ENCODE measurements around the gene PHF20.

The PHF20 gene

DNA sequence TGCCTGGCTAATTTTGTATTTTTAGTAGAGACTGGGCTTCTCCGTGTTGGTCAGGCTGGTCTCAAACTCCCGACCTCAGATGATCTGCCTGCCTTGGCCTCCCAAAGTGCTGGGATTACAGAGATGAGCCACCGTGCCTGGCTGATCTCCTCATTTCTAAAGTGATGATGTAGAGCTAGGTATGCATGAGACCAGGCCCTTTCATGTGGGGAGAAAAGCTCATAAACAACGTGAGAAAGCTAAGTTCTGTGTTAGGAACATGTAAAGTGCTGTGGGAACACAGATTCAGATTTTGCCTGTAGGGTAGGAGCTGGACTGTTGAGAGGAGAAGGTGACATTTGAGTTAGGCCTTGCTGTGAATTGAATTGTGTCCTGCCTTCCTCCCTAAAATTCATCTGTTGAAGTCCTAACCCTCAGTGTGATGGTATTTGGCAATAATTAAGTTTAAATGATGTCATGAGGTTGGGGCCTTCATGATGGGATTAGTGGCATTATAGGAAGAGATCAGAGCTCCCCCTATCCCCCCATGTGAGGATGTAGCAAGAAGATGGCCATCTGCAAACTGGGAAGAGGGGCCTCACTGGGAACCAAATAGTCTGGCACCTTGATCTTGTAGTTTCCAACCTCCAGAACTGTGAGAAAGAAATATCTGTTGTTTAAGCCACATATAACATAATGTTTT lies 133.3 kb downstream of the PHF20 start:
- H3K27me3 ChIP-seq (ENCODE audit: control insufficient read depth, insufficient read depth, low read length): no peaks in the 10 kb centered on the region

DNA sequence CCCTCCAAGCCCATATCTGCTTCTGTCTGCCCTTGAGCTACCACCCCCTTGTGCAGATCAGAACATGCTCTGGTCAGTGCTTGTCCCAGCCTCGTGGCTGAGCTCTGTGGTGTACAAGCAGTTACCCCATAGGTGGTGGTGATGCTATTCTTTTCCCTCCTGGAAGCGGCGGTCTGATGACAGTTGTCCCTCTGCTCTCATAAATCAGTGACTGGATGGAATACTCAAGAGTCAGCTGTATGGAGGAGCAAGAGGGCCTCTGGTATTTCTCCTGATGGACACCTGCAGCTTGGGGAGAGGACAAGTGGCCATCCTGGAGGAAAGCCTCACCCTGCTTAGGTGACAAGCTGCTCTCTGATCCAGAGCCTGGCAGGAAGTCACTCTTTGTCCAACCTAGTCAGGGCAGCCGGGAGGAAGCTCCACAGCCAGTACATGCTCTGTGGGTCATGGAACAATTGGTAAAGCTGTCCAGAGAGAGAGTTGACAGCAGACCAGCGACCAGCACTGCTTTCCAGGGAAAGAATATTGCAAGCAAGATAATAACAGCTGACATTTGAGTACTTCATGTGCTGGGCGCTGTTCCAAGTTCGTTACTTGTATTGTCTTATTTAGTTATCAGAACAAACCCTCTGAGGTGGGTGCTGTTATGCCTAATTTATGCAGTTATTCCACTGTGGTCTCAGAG lies 135.3 kb downstream of the PHF20 start:
- Histone ChIP-seq H3K79me2 (peaks cover 14% of the 10 kb centered on the region), H3K9me3 (ENCODE audit: control insufficient read depth, low read length) (no peaks in the 10 kb centered on the region), H3K4me3 (ENCODE audit: low read depth, low read length) (no peak overlapping the region), H3K36me3 (ENCODE audit: control insufficient read depth, insufficient read depth, low read length) (no peaks in the 10 kb centered on the region), H3K4me2 (ENCODE audit: low read length) (no peak overlapping the region), H3K4me1 (no peaks in the 10 kb centered on the region), H3K9ac (no peak overlapping the region), H2AFZ (no peak overlapping the region), H3K27ac (no peak overlapping the region), H3K27me3 (ENCODE audit: control insufficient read depth, insufficient read depth, low read length) (no peaks in the 10 kb centered on the region)
- TF ChIP-seq, protein P1, sequence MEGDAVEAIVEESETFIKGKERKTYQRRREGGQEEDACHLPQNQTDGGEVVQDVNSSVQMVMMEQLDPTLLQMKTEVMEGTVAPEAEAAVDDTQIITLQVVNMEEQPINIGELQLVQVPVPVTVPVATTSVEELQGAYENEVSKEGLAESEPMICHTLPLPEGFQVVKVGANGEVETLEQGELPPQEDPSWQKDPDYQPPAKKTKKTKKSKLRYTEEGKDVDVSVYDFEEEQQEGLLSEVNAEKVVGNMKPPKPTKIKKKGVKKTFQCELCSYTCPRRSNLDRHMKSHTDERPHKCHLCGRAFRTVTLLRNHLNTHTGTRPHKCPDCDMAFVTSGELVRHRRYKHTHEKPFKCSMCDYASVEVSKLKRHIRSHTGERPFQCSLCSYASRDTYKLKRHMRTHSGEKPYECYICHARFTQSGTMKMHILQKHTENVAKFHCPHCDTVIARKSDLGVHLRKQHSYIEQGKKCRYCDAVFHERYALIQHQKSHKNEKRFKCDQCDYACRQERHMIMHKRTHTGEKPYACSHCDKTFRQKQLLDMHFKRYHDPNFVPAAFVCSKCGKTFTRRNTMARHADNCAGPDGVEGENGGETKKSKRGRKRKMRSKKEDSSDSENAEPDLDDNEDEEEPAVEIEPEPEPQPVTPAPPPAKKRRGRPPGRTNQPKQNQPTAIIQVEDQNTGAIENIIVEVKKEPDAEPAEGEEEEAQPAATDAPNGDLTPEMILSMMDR (IDR thresholded peaks at IDR 0.05): no peak

More for the DNA sequence above, 133.3 kb downstream of the PHF20 start:
- H3K4me1 ChIP-seq: no peaks in the 10 kb centered on the region
- TF ChIP-seq, protein P1 (IDR thresholded peaks at IDR 0.05): no peak
- H3K4me2 ChIP-seq (ENCODE audit: low read length): no peak overlapping the region
- no peak overlapping the region for H3K27ac ChIP-seq
- H3K36me3 ChIP-seq (ENCODE audit: control insufficient read depth, insufficient read depth, low read length): no peaks in the 10 kb centered on the region
- peaks cover 14% of the 10 kb centered on the region for H3K79me2 ChIP-seq
- H3K4me3 ChIP-seq (ENCODE audit: low read depth, low read length): no peak overlapping the region
- H3K9ac ChIP-seq: no peak overlapping the region
- H3K9me3 ChIP-seq (ENCODE audit: control insufficient read depth, low read length): no peaks in the 10 kb centered on the region
- no peak overlapping the region for H2AFZ ChIP-seq

DNA sequence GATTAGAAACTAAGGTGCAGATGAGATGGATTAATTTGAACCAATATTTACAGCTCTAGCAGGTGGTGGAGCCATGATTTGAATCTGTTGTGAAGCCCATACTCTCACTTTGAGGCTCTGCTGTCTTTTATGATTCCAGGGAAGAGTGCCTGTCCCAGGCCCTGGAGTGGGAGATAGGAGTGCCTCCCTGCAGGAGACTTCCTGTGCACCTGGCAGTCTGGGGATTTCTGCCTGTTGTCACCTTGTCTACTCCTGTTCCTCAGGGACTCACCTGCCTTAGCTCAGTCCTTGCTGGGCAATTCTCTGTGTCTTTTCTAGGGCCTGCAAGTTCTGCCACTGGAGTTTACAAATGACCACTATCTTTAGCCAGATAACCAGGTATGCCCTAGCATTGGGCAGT lies 136.2 kb downstream of the PHF20 start:
- no peaks in the 10 kb centered on the region for H3K4me1 ChIP-seq
- no peaks in the 10 kb centered on the region for H3K27me3 ChIP-seq (ENCODE audit: control insufficient read depth, insufficient read depth, low read length)
- H3K27ac ChIP-seq: no peak overlapping the region
- no peaks in the 10 kb centered on the region for H3K9me3 ChIP-seq (ENCODE audit: control insufficient read depth, low read length)
- no peak overlapping the region for H3K4me2 ChIP-seq (ENCODE audit: low read length)
- H3K9ac ChIP-seq: no peak overlapping the region
- H3K36me3 ChIP-seq (ENCODE audit: control insufficient read depth, insufficient read depth, low read length): no peaks in the 10 kb centered on the region
- peaks cover 14% of the 10 kb centered on the region for H3K79me2 ChIP-seq
- H3K4me3 ChIP-seq (ENCODE audit: low read depth, low read length): no peak overlapping the region
- TF ChIP-seq, protein P1 (IDR thresholded peaks at IDR 0.05): no peak
- H2AFZ ChIP-seq: no peak overlapping the region

DNA sequence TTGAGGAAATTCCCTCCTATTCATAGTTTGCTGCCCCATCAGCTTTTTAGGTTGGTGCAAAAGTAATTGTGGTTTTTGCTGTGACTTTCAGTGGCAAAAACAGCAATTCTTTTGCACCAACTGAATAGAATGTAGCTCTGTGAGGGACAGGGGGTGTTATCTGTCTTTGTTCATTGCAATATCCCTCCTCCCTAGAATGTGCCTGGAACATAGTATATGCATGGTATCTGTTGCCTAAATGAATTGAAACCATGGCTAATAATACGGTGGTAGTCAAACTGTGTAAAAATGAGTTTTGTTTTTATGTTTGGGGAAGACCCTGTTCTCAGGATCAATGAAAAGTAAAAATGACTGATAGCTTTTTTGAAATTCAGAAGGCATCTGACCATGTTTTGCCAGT lies 137.4 kb downstream of the PHF20 start:
- Histone ChIP-seq H3K36me3 (ENCODE audit: control insufficient read depth, insufficient read depth, low read length) (no peaks in the 10 kb centered on the region), H2AFZ (no peak overlapping the region)

More for the DNA sequence above, 137.4 kb downstream of the PHF20 start:
- H3K79me2 ChIP-seq: peaks cover 14% of the 10 kb centered on the region
- H3K4me3 ChIP-seq (ENCODE audit: low read depth, low read length): no peak overlapping the region
- H3K27me3 ChIP-seq (ENCODE audit: control insufficient read depth, insufficient read depth, low read length): no peaks in the 10 kb centered on the region
- no peak overlapping the region for H3K4me2 ChIP-seq (ENCODE audit: low read length)
- H3K9ac ChIP-seq: no peak overlapping the region
- TF ChIP-seq, protein P1 (IDR thresholded peaks at IDR 0.05): no peak
- H3K4me1 ChIP-seq: no peaks in the 10 kb centered on the region
- H3K9me3 ChIP-seq (ENCODE audit: control insufficient read depth, low read length): no peaks in the 10 kb centered on the region
- H3K27ac ChIP-seq: no peak overlapping the region
